BJ (cell line): ENCODE data around the gene RAD51B. TPM values are rescaled to one million over a fixed set of nuclear protein-coding genes. Genes with fewer than 3 reads are reported as not detected.

Experiments used
- CTCF ChIA-PET: fragments of 350-600 bp; formaldehyde crosslinking; extraction: SDS; loops from one replicate; lab custom pipeline; 2021; ENCODE audit warnings: antibody characterized with exemption, inconsistent platforms; lab: Yijun Ruan, JAX
- POLR2A ChIA-PET: fragments of 300-600 bp; sonication (Branson Sonifier 250); formaldehyde crosslinking; extraction: SDS; loops from one replicate; lab custom pipeline; 2021; ENCODE audit warnings: antibody characterized with exemption; lab: Charles Lee
- DNase-seq: peaks from one replicate; pipeline ENCODE4 v3.0.0-alpha.2; 2011; ENCODE audit warnings: low read depth
- H3K27me3 ChIP-seq: 2 replicates; pipeline ENCODE4 v1.6.0; 2011; ENCODE audit warnings: low read length; ENCODE audit not compliant: control insufficient read depth, insufficient read depth
- H3K36me3 ChIP-seq: 2 replicates; pipeline ENCODE4 v1.5.1; 2011; ENCODE audit warnings: low read length; ENCODE audit not compliant: control insufficient read depth, insufficient read depth
- H3K4me3 ChIP-seq: 2 replicates; pipeline ENCODE4 v1.5.1; 2011; ENCODE audit warnings: low read depth, mild to moderate bottlenecking, control low read depth, low read length
- CTCF ChIP-seq: IDR thresholded peaks from 2 replicates; pipeline ENCODE4 v1.5.1; 2011; ENCODE audit warnings: low read depth, mild to moderate bottlenecking, control low read depth, inconsistent platforms, low read length, moderate library complexity; ENCODE audit not compliant: insufficient read depth
- polyA plus RNA-seq: library from polyadenylated mRNA; depleted of rRNA; stranded (reverse); fragments of >200 nt; gene quantifications from 2 replicates; pipeline ENCODE4 v1.2.3, GENCODE V29; 2011

Gene RAD51B
- polyA plus RNA-seq, 1 experiment: 5.6 TPM

- Histone ChIP-seq H3K4me3 (no peak overlapping the region), H3K27me3 (no peaks in the 10 kb centered on the region), H3K36me3 (no peaks in the 10 kb centered on the region; the same call in 1 of the 2 replicates)
- DNase-seq: no peak
- ChIA-PET POLR2A (interaction anchor here (0.6 kb wide), 1 partner anchor 232 kb away, joined by 3 read pairs; the partner anchor contains the start of gene ZFP36L1), CTCF (interaction anchor here (0.6 kb wide), 1 partner anchor 128 kb away, joined by 3 read pairs; no protein-coding TSS in a partner anchor)
- TF ChIP-seq CTCF: no peak
Observed at GRCh38 chr14:68561531-68562007, 742.0 kb downstream of the RAD51B start.

- ChIA-PET CTCF (no interaction called here), POLR2A (no interaction called here)
- H3K36me3 ChIP-seq: no peaks in the 10 kb centered on the region; the same call in 1 of the 2 replicates
- no peak for DNase-seq
- H3K4me3 ChIP-seq: no peak overlapping the region
- TF ChIP-seq CTCF: no peak
- H3K27me3 ChIP-seq: no peaks in the 10 kb centered on the region
Observed at GRCh38 chr14:68562911-68563250, 743.3 kb downstream of the RAD51B start.

- Histone ChIP-seq H3K27me3 (no peaks in the 10 kb centered on the region), H3K4me3 (no peak overlapping the region), H3K36me3 (no peaks in the 10 kb centered on the region; the same call in 1 of the 2 replicates)
- no peak for TF ChIP-seq CTCF
- ChIA-PET POLR2A (no interaction called here), CTCF (interaction anchor here (0.6 to 1.2 kb wide), 3 partner anchors 130 to 314 kb away, joined by 3 read pairs; no protein-coding TSS in a partner anchor)
- DNase-seq: peak; percentile 86
Observed at GRCh38 chr14:68563251-68564131, 743.9 kb downstream of the RAD51B start.

GRCh38 chr14:68564191-68564825 lies 744.7 kb downstream of the RAD51B start:
- TF ChIP-seq CTCF: no peak
- no peaks in the 10 kb centered on the region for H3K27me3 ChIP-seq
- ChIA-PET POLR2A (no interaction called here), CTCF (interaction anchor here (0.6 to 1.2 kb wide), 3 partner anchors 129 to 315 kb away, joined by 3 read pairs; no protein-coding TSS in a partner anchor)
- no peak for DNase-seq
- H3K4me3 ChIP-seq: no peak overlapping the region
- H3K36me3 ChIP-seq: no peaks in the 10 kb centered on the region; the same call in 1 of the 2 replicates
